ENCODE data around the gene ASTE1. TPM values are rescaled to one million over a fixed set of nuclear protein-coding genes. Genes with fewer than 3 reads are reported as not detected.

The ASTE1 gene
- total and polyA plus RNA-seq, 2 donors (not counting 1 experiment from before 2014, with no cell fraction given), result 6.3 to 6.6 TPM

DNA sequence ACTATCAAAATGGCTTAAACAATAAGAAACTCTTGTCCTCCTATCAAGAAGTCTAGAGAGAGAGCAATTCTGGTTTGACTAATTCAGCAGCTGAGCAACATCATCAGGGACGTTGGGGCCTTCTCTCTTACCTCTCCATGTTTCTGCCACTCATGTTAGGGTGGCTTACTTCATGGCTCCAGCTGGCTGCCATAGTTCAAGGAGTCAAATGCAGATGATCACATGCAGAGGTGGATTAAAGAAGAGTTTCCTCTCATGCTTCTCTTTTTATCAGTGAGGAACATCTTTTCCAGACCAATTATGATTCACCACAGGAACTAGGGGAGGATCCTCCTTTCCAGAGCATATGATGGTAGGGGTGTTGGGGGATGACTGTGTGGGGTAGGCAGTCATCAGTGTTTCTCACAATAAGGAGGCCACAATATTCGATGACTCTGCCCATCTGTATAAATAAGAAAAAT, 45.5 kb upstream of the ASTE1 start:
- peak in 1 of 2 donors; percentile 25 for DNase-seq (ENCODE audit: low read depth in 2 of 2)
- Histone ChIP-seq H3K4me2 (ENCODE audit: extremely low read depth, insufficient read depth, low read length) (no peak overlapping the region), H3K4me1 (ENCODE audit: control insufficient read depth, extremely low read depth, insufficient read depth, low read length) (peaks cover 2% of the 10 kb centered on the region), H3K36me3 (ENCODE audit: control insufficient read depth, insufficient read depth, low read length) (no peaks in the 10 kb centered on the region), H3K4me3 (replicated peaks in 1 of 4; ENCODE audit: control extremely low read depth in 1 of 4, insufficient read depth in 1 of 4, low read depth in 3 of 4, low read length in 4 of 4) (no peak overlapping the region), H3K9ac (ENCODE audit: insufficient read depth, low read length) (no peak overlapping the region), H2AFZ (ENCODE audit: low read length) (peak overlapping the region; percentile 23), H3K27me3 (ENCODE audit: control insufficient read depth, insufficient read depth, low read length) (no peaks in the 10 kb centered on the region), H3K79me2 (ENCODE audit: control insufficient read depth, insufficient read depth, low read length) (no peaks in the 10 kb centered on the region), H3K27ac (ENCODE audit: insufficient read depth, low read length) (no peak overlapping the region), H4K20me1 (ENCODE audit: control insufficient read depth, extremely low read depth, insufficient read depth, low read length) (no peaks in the 10 kb centered on the region), H3K9me3 (ENCODE audit: control insufficient read depth, insufficient read depth, low read depth, low read length) (no peaks in the 10 kb centered on the region)
- TF ChIP-seq CTCF (conservative IDR thresholded peaks at IDR 0.05 in 1 of 2, IDR thresholded peaks at IDR 0.05 in 1 of 2; ENCODE audit: low read depth in 1 of 2, low read length in 2 of 2) (no peak), EZH2 (IDR thresholded peaks at IDR 0.05; ENCODE audit: low read length, missing control alignments) (no peak)

- Histone ChIP-seq H4K20me1 (ENCODE audit: control insufficient read depth, extremely low read depth, insufficient read depth, low read length) (no peaks in the 10 kb centered on the region), H3K36me3 (ENCODE audit: control insufficient read depth, insufficient read depth, low read length) (no peaks in the 10 kb centered on the region), H3K4me1 (ENCODE audit: control insufficient read depth, extremely low read depth, insufficient read depth, low read length) (peaks cover 2% of the 10 kb centered on the region), H2AFZ (ENCODE audit: low read length) (no peak overlapping the region), H3K79me2 (ENCODE audit: control insufficient read depth, insufficient read depth, low read length) (no peaks in the 10 kb centered on the region), H3K9me3 (ENCODE audit: control insufficient read depth, insufficient read depth, low read depth, low read length) (no peaks in the 10 kb centered on the region), H3K27me3 (ENCODE audit: control insufficient read depth, insufficient read depth, low read length) (no peaks in the 10 kb centered on the region), H3K9ac (ENCODE audit: insufficient read depth, low read length) (no peak overlapping the region), H3K27ac (ENCODE audit: insufficient read depth, low read length) (no peak overlapping the region), H3K4me2 (ENCODE audit: extremely low read depth, insufficient read depth, low read length) (no peak overlapping the region), H3K4me3 (replicated peaks in 1 of 4; ENCODE audit: control extremely low read depth in 1 of 4, insufficient read depth in 1 of 4, low read depth in 3 of 4, low read length in 4 of 4) (no peak overlapping the region)
- no peak for DNase-seq (ENCODE audit: low read depth in 2 of 2)
- no peak for TF ChIP-seq EZH2 (IDR thresholded peaks at IDR 0.05; ENCODE audit: low read length, missing control alignments)
- no peak for TF ChIP-seq CTCF (conservative IDR thresholded peaks at IDR 0.05 in 1 of 2, IDR thresholded peaks at IDR 0.05 in 1 of 2; ENCODE audit: low read depth in 1 of 2, low read length in 2 of 2)
Measured at GRCh38 chr3:131067983-131068382, 41.4 kb upstream of the ASTE1 start.

DNA sequence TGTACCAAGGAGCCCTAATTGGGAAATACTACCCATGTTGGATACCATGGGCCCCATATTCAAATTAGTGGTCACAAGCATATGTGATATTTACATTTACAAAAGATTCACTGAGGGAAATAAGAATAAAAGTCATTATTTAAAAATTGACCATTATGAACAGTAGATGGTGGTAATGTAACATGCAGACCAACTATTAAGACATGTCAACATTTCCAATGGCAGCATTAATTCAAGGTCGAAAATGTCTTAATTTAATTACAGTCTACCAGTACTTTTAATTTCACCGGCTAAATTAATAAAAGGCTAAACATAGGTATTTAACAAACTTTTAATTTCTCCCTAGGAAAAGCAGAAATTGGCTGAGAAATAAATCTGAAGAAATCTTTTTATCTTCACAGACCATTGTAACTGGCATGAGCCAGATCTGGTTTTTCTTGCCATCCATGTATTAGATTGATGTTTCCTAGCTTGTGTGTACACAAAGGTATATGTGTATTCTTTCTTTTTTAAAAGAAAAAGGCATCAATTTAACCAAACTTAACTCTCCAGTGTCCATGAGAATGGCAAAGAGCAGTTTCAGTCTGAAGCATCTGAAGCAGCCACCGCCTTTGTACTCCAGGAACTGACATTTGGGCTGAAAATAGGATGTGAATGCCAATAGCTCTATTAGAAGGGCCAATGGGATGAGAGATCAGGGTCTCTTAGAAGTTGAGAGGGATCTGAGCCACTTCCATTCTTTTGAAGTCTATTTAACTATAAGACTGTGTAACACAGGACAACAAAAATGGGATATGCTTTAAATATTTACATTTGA, 26.6 kb upstream of the ASTE1 start:
- no peak overlapping the region for H3K27ac ChIP-seq (ENCODE audit: insufficient read depth, low read length)
- H2AFZ ChIP-seq (ENCODE audit: low read length), result no peak overlapping the region
- no peaks in the 10 kb centered on the region for H3K36me3 ChIP-seq (ENCODE audit: control insufficient read depth, insufficient read depth, low read length)
- TF ChIP-seq CTCF (conservative IDR thresholded peaks at IDR 0.05 in 1 of 2, IDR thresholded peaks at IDR 0.05 in 1 of 2; ENCODE audit: low read depth in 1 of 2, low read length in 2 of 2) (peak in 1 of 2 donors; percentile 32), EZH2 (IDR thresholded peaks at IDR 0.05; ENCODE audit: low read length, missing control alignments) (no peak)
- no peaks in the 10 kb centered on the region for H4K20me1 ChIP-seq (ENCODE audit: control insufficient read depth, extremely low read depth, insufficient read depth, low read length)
- no peaks in the 10 kb centered on the region for H3K9me3 ChIP-seq (ENCODE audit: control insufficient read depth, insufficient read depth, low read depth, low read length)
- no peaks in the 10 kb centered on the region for H3K79me2 ChIP-seq (ENCODE audit: control insufficient read depth, insufficient read depth, low read length)
- DNase-seq (ENCODE audit: low read depth in 2 of 2), result peak in 1 of 2 donors; percentile 47
- no peaks in the 10 kb centered on the region for H3K4me1 ChIP-seq (ENCODE audit: control insufficient read depth, extremely low read depth, insufficient read depth, low read length)
- H3K4me3 ChIP-seq (replicated peaks in 1 of 4; ENCODE audit: control extremely low read depth in 1 of 4, insufficient read depth in 1 of 4, low read depth in 3 of 4, low read length in 4 of 4), result no peak overlapping the region
- no peak overlapping the region for H3K4me2 ChIP-seq (ENCODE audit: extremely low read depth, insufficient read depth, low read length)
- H3K27me3 ChIP-seq (ENCODE audit: control insufficient read depth, insufficient read depth, low read length), result no peaks in the 10 kb centered on the region
- H3K9ac ChIP-seq (ENCODE audit: insufficient read depth, low read length), result no peak overlapping the region
